Natural killer cell (primary cell): Measurements from ENCODE around the gene PIBF1. TPM values are rescaled to one million over a fixed set of nuclear protein-coding genes. Genes with fewer than 3 reads are reported as not detected.
"Not testable (repeated sequence)": the region's sequence is repeated elsewhere in the genome, so short reads cannot be mapped to it uniquely, and the experiment has no call there.

Experiments used
- ATAC-seq, 3 donors: fragments of 150-1000 bp in 2 of 3; fragments of 200-7000 bp in 1 of 3; cut with Tn5 transposase; 1 replicate in 1 of 3; 2 replicates in 2 of 3; pipeline ENCODE4 v1.10.0; 2021; ENCODE audit warnings: mild to moderate bottlenecking in 2 of 3, moderate library complexity in 2 of 3
- DNase-seq, 2 donors: peaks; one replicate each; pipeline versions ENCODE4 v3.0.0 to v3.0.0-alpha.2; 2013 to 2021; ENCODE audit warnings: mixed read lengths in 1 of 2
- H3K27ac ChIP-seq: one replicate; pipeline ENCODE4 v1.5.1; 2013; ENCODE audit warnings: mild to moderate bottlenecking, low read length
- H3K27me3 ChIP-seq: one replicate; pipeline ENCODE4 v1.6.1; 2013; ENCODE audit warnings: low read length; ENCODE audit not compliant: control insufficient read depth, insufficient read depth
- H3K36me3 ChIP-seq: one replicate; pipeline ENCODE4 v1.6.1; 2013; ENCODE audit warnings: low read length; ENCODE audit not compliant: control insufficient read depth, insufficient read depth
- H3K4me1 ChIP-seq: one replicate; pipeline ENCODE4 v1.6.1; 2013; ENCODE audit warnings: low read length; ENCODE audit not compliant: control insufficient read depth, insufficient read depth
- H3K4me3 ChIP-seq: one replicate; pipeline ENCODE4 v1.5.1; 2013; ENCODE audit warnings: low read length
- H3K9me3 ChIP-seq: one replicate; pipeline ENCODE4 v1.6.1; 2013; ENCODE audit warnings: low read length; ENCODE audit not compliant: control insufficient read depth, insufficient read depth
- H3K27ac Mint-ChIP-seq, 2 donors: one replicate each; pipeline ENCODE4 v1.8.0; 2022; ENCODE audit warnings: mild to moderate bottlenecking in 2 of 2, mixed read lengths in 2 of 2, moderate library complexity in 1 of 2
- H3K27me3 Mint-ChIP-seq, 2 donors: one replicate each; pipeline ENCODE4 v1.8.0; 2022; ENCODE audit warnings: low read depth in 2 of 2, mixed read lengths in 2 of 2
- H3K36me3 Mint-ChIP-seq: one replicate; pipeline ENCODE4 v1.8.0; 2022; ENCODE audit warnings: mixed read lengths
- H3K4me1 Mint-ChIP-seq, 2 donors: one replicate each; pipeline ENCODE4 v1.8.0; 2022; ENCODE audit warnings: mixed read lengths in 2 of 2
- H3K4me3 Mint-ChIP-seq: one replicate; pipeline ENCODE4 v1.8.0; 2022; ENCODE audit warnings: mild to moderate bottlenecking, moderate library complexity, mixed read lengths
- H3K9me3 Mint-ChIP-seq, 2 donors: one replicate each; pipeline ENCODE4 v1.8.0; 2022; ENCODE audit warnings: mixed read lengths in 2 of 2
- CTCF ChIP-seq: fragments of 200-600 bp; IDR thresholded peaks from one replicate; pipeline ENCODE4 v1.8.0; 2022; ENCODE audit warnings: antibody characterized with exemption
- WGBS: methylation state at CpG from one replicate; pipeline ENCODE4 v1.1.7; 2013; ENCODE audit warnings: missing lambda C conversion rate; ENCODE audit not compliant: insufficient coverage; 5-methylcytosine and 5-hydroxymethylcytosine counted together
- intact Hi-C: fragments of 100-400 bp; cut with micrococcal nuclease; formaldehyde crosslinking; loops from one replicate; pipeline ENCODE4 v1.14.2; 2022
- total RNA-seq, 4 donors: library from RNA; stranded (reverse); fragments of 120-200 nt in 1 of 4; gene quantifications; one replicate each; pipeline versions ENCODE4 v1.2.3 to v1.2.4, GENCODE V29; 2013 to 2022

PIBF1 gene
- total RNA-seq, 3 donors from 2014 or later (not counting 1 experiment from before 2014, with no cell fraction given) = 21.9 to 37.8 (median 27.8) TPM

GRCh38 chr13:72911981-72912380, 130.0 kb downstream of the PIBF1 start:
- no peaks in the 10 kb centered on the region for H3K4me1 ChIP-seq
- H3K9me3 ChIP-seq = no peaks in the 10 kb centered on the region
- H3K9me3 Mint-ChIP-seq = no peaks in the 10 kb centered on the region
- no peak overlapping the region for H3K27ac ChIP-seq
- H3K27ac Mint-ChIP-seq = no peak overlapping the region
- no peak for DNase-seq
- H3K27me3 ChIP-seq = no peaks in the 10 kb centered on the region
- H3K4me3 Mint-ChIP-seq = no peak overlapping the region
- no peak overlapping the region for H3K4me3 ChIP-seq
- TF ChIP-seq CTCF = no peak
- no CpG with 5 or more reads among the region's 1 CpG for WGBS
- no peaks in the 10 kb centered on the region for H3K27me3 Mint-ChIP-seq
- no peaks in the 10 kb centered on the region for H3K4me1 Mint-ChIP-seq
- peaks cover 30% of the 10 kb centered on the region for H3K36me3 ChIP-seq
- ATAC-seq = no peak
- peaks cover 12% of the 10 kb centered on the region for H3K36me3 Mint-ChIP-seq
- intact Hi-C loops = no loop called here

GRCh38 chr13:72920097-72920496, 138.2 kb downstream of the PIBF1 start:
- Mint-ChIP-seq H3K27me3 (no peaks in the 10 kb centered on the region), H3K4me3 (no peak overlapping the region), H3K27ac (no peak overlapping the region), H3K9me3 (no peaks in the 10 kb centered on the region), H3K4me1 (peaks cover 5 to 6% of the 10 kb centered on the region in 2 donors), H3K36me3 (no peaks in the 10 kb centered on the region)
- Histone ChIP-seq H3K9me3 (no peaks in the 10 kb centered on the region), H3K4me3 (no peak overlapping the region), H3K27me3 (no peaks in the 10 kb centered on the region), H3K27ac (no peak overlapping the region), H3K4me1 (no peaks in the 10 kb centered on the region), H3K36me3 (peaks cover 18% of the 10 kb centered on the region)
- intact Hi-C loops = no loop called here
- TF ChIP-seq CTCF = no peak
- ATAC-seq (no peak), DNase-seq (no peak)
- WGBS = 100% methylated on average over 2 of the region's 2 CpGs

- H3K27me3 ChIP-seq = no peaks in the 10 kb centered on the region
- H3K27me3 Mint-ChIP-seq = no peaks in the 10 kb centered on the region
- peaks cover 12% of the 10 kb centered on the region for H3K36me3 Mint-ChIP-seq
- intact Hi-C loops = no loop called here
- H3K4me3 ChIP-seq = no peak overlapping the region
- no peak overlapping the region for H3K27ac ChIP-seq
- no peaks in the 10 kb centered on the region for H3K4me1 ChIP-seq
- ATAC-seq (no peak), DNase-seq (no peak)
- no peak for TF ChIP-seq CTCF
- peaks cover 12% of the 10 kb centered on the region for H3K36me3 ChIP-seq
- no peaks in the 10 kb centered on the region for H3K9me3 Mint-ChIP-seq
- no peaks in the 10 kb centered on the region for H3K4me1 Mint-ChIP-seq
- no peak overlapping the region for H3K27ac Mint-ChIP-seq
- no peak overlapping the region for H3K4me3 Mint-ChIP-seq
- H3K9me3 ChIP-seq = no peaks in the 10 kb centered on the region
Observed at GRCh38 chr13:72931311-72931710, 149.4 kb downstream of the PIBF1 start.

- no peaks in the 10 kb centered on the region for H3K27me3 Mint-ChIP-seq
- H3K9me3 Mint-ChIP-seq = no peaks in the 10 kb centered on the region
- no CpG with 5 or more reads among the region's 1 CpG for WGBS
- H3K9me3 ChIP-seq = no peaks in the 10 kb centered on the region
- no peak for ATAC-seq
- peaks cover 12% of the 10 kb centered on the region for H3K36me3 ChIP-seq
- no peak overlapping the region for H3K4me3 Mint-ChIP-seq
- no peak for TF ChIP-seq CTCF
- no peak overlapping the region for H3K27ac ChIP-seq
- H3K27ac Mint-ChIP-seq = no peak overlapping the region
- no peaks in the 10 kb centered on the region for H3K4me1 ChIP-seq
- DNase-seq = no peak
- H3K4me3 ChIP-seq = no peak overlapping the region
- H3K27me3 ChIP-seq = no peaks in the 10 kb centered on the region
- intact Hi-C loops = no loop called here
- H3K4me1 Mint-ChIP-seq = no peaks in the 10 kb centered on the region
- peaks cover 12% of the 10 kb centered on the region for H3K36me3 Mint-ChIP-seq
Observed at GRCh38 chr13:72932250-72932649, 150.3 kb downstream of the PIBF1 start.

- H3K9me3 ChIP-seq, H3K27ac ChIP-seq, H3K27me3 ChIP-seq, H3K27ac Mint-ChIP-seq, intact Hi-C loops, H3K36me3 ChIP-seq, H3K9me3 Mint-ChIP-seq, DNase-seq, ATAC-seq, H3K4me3 ChIP-seq, H3K36me3 Mint-ChIP-seq, H3K4me1 Mint-ChIP-seq, H3K27me3 Mint-ChIP-seq, H3K4me1 ChIP-seq, H3K4me3 Mint-ChIP-seq: not testable (repeated sequence)
- 100% methylated on average over 2 of the region's 2 CpGs for WGBS
Observed at GRCh38 chr13:72946267-72946666, 164.3 kb downstream of the PIBF1 start.
